Skin of body (tissue), 2 donors: Measurements from ENCODE around the gene C1GALT1C1L. TPM values are rescaled to one million over a fixed set of nuclear protein-coding genes. Genes with fewer than 3 reads are reported as not detected.
A peak's percentile ranks its signal among the peaks of the same experiment; 100 is the strongest.
"Not testable (repeated sequence)": the region's sequence is repeated elsewhere in the genome, so short reads cannot be mapped to it uniquely, and the experiment has no call there.

Source experiments
- DNase-seq: peaks from one replicate; lab custom pipeline; 2025; lab: John Stamatoyannopoulos, UW
- total RNA-seq: library from RNA; depleted of rRNA; stranded (reverse); fragments of >200 nt; gene quantifications from one replicate; pipeline ENCODE4 v1.2.3, GENCODE V29; 2014

C1GALT1C1L gene
- total RNA-seq: 0.89 TPM

DNA sequence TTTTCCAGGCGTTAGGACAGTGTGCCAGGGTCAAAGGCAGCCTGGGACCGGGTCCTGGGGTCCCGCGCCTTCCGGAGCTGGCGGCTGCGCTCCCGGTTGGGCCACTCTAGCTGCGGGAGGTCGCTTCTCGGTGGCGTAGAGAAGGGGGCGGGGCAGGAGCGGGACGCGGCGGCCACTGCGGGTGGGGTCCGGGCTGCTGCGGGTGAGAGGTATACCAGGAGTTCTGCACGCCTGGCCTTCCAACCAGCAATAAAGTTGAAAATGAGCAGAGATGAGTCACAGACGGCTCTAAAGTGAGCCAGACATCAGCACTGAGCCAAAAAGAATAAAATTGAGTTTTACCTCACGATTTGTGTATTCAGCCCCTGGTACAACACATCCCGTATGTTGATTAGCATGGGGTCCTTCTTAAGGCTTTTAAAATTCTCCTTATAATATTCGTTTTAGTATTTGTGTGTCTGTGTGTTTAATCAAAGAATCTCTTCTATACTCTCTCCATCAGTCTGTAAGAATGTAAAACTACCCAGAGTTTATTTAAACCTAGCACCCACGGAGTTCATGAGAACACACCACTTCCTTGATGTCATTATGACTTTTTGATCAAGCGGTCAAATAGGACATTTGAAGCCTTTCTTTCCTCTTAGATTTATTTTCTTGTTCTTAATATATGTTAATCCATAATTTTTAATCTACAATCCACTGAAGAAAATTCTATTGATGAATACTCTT, at the start of gene C1GALT1C1L:
TSS of gene C1GALT1C1L (minus strand) at position 108 of the 729 bp plus-strand sequence. CDS start at position 1, 107 bp downstream.
- no peak for DNase-seq

DNA sequence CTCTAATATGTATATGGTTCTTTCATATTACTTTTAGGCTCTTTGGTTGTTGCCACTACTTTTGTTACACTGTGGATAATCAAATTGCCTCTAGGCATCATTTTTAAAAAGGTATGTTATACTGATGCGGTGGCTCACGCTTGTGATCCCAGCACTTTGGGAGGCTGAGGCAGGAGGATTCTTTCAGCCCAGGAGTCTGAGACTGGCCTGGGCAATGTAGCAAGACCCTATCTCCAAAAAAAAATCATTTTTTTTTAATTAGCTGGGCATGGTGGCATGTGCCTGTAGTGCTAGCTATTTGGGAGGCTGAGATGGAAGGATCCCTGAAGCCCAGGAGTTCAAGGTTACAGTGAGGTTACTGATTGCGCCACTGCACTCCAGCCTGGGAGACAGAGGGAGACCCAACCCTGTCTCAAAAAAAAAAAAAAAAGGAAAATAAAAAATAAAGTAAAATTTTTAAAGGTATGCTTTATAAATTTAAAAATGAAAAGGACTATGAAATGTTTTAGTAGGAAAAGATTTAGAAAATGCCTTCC, 49.5 kb upstream of the C1GALT1C1L start:
- DNase-seq: no peak

DNA sequence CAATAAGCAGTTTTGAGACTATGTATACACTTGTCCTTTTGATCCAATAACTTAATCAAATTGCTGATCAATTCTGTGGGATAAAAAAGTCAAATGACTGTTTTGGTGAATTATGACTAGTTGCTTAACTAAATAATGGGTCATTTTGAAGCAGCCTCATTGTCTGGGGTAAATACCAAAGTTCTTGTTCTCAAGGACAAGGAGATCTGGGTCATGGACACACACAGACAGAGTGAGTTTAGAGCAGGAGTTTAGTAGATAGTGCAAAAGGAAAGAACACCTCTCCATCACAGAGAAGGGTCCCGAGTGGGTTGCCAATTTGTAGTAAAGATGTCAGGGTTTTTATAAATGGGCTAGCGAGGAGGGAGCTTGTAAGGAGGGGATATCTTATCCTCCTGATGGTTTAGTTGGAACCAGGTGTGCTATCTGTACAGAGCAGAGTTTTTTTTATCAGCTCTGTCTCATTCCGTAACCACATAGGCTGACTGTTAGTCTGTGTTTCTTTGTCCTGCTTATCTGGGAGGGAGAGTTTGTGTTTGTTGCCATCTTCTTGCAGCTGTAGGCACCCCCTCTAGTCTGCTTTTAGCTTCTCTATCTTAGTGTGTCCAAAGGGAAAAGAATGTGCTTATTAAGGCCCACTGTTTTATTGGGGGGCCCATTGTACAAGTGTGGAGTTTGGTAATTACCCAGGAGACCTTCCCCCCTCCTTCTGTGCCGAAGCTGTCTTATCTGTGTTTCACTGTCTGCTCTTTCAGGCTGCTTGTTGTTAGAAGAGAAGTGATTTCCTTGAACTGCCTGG, 48.7 kb upstream of the C1GALT1C1L start:
- no peak for DNase-seq

- no peak for DNase-seq
These were observed 42.4 kb upstream of the C1GALT1C1L start for GRCh38 chr2:43718530-43719124.

GRCh38 chr2:43717322-43717721, 41.1 kb upstream of the C1GALT1C1L start:
- DNase-seq: no peak

- DNase-seq: no peak
These were observed 39.3 kb upstream of the C1GALT1C1L start for GRCh38 chr2:43715300-43716098.

DNA sequence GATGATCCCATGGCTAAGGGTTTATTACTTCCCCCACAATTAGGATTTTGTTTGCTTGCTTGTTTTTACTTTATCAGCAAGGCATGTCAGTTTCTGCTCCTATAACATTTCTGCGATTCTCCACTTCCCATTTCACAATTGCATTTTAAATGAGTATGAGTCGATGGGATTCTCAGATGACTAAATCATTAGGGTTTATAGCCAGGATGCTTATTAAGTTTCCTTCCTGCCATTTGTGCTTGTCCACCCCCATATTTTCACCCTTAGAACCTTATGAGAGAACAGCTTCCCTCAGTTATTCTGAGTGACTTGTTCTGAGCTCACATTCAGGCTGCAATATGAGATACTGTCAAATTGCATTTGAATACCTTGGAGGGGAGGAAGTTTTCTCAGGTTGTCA, 37.9 kb upstream of the C1GALT1C1L start:
- no peak for DNase-seq

DNA sequence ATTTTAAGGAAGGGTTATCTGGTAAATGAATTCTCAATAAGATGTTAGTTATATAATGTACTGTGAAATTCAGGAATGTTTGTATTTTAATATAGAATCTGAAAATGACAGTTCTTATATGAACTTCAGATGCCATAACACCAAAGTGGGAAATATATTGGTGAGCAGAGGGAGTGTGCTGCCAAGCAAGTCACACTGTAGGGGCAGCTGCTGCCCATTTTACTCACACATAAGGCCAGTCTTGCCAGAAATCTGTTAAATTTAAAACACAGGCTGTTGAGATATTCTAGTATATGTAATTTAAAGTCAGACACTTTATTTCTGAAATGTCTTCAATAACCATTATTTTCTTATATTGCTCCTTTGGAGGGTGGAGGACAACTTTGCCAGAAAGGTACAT, 34.6 kb upstream of the C1GALT1C1L start:
- no peak for DNase-seq

DNA sequence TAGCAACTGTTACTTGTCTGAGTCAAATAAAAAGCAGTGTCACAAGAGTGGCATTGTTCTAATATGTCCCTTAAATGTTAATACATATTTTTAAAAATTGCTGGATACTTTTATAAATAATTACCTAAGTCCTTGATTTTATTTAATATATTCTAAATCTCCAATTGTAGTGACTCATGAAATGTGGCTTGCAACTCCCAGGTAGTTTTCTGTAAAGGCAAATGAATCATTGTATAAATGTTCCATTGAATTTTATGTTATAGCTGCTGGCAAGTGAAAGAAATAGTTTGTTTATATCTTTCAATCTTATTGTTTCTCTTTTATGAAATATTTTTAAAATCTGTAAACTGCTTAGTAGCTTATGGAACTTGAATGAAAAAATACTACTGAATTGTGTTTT, 32.7 kb upstream of the C1GALT1C1L start:
- no peak for DNase-seq

- no peak for DNase-seq
These were observed 31.9 kb upstream of the C1GALT1C1L start for GRCh38 chr2:43708178-43708577.

GRCh38 chr2:43707255-43708015, 31.2 kb upstream of the C1GALT1C1L start:
- no peak for DNase-seq

DNA sequence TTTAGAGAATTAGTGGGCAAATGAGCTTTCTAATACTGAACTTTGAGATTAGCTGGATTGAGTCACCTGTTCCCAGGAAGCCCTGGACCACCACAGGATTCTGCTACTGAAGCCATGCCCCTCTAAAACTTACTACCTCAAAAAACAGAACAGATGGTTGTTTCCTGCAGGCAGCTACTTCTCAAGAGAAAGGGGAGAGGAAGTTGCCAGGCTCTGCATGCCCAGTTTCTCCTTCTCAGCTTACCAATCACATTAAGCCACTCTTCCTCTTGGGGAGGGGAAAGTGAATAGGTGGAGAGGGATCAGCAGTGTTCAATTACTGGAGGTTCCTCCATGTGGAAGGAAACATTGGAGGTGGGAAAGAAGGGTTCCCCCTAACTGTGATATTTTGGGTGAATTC, 24.9 kb upstream of the C1GALT1C1L start:
- DNase-seq: no peak

- peak; percentile 11 for DNase-seq
These were observed 23.5 kb upstream of the C1GALT1C1L start for GRCh38 chr2:43699761-43700160.

DNA sequence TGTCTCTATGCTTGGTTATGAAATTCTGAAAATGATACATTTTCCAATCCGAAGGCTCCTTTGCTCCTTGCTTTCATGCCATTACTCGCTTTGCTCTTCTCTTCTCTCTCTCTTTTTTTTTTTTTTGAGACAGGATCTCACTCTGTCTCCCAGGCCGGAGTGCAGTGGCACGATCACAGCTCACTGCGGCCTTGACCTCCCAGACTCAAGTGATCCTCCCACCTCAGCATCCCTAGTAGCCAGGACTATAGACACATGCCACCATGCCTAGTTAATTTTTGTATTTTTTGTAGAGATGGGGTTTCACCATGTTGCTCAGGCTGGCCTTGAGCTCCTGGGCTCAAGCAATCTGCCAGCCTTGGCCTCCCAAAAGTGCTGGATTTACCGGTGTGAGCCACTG, 21.9 kb upstream of the C1GALT1C1L start:
- DNase-seq: not testable (repeated sequence)

DNA sequence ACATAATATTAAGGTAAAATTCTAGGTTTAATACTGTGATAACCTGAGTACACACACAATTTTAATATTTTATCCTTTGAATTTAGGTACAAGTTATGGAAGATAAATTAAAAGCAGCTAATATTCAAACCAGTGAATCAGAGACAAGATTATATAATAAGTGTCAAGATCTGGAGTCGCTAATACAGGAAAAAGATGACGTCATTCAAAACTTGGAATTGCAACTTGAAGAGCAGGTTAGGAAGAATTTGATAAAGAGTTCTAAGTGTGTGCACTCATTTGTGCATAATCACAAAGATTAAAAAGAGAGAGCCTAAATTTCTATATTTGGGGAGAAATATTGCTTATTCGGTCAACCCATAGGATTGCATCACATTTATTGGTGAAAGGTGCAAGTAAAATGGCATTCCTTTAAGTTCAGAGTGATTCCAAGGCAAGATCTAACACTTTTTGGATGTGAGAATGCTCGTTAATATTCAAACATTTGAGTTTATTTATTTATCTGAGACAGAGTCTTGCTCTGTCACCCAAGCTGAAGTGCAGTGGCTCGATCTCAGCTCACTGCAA, 16.3 kb upstream of the C1GALT1C1L start:
- no peak for DNase-seq

DNA sequence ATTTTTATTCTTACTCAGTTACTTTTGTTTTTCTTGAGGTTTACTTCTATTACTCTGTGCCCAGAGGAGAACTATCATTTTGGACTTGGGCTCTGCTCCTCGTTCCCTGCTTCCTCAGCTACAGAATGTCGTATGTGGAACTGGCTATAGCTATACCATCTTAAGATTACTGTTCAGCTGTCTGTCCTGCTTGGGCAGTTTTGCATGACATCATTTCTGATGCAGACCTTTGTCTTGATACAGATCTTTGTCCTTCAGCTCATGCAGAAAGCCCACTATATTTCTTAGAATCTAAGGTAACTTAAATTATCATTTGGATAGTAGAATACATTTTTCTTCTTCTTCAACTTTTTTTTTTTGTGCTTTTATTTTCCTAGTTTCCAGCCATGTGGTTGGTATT, 13.8 kb upstream of the C1GALT1C1L start:
- DNase-seq: no peak

DNA sequence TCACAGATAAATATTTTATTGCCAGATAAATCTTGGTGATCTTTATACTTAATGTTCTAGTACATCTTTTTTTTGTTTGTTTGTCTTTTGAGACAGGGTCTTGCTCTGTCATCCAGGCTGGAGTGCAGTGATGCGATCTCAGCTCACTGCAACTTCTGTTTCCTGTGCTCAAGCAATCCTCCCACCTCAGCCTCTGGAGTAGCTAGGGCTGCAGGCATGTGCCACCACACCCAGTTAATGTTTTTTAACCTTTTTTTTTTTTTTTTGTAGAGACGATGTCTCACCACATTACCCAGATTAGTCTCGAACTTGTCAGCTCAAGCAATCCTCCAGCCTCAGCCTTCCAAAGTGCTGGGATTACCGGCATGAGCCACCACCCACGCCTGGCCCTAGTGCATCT, 9.1 kb upstream of the C1GALT1C1L start:
- no peak for DNase-seq

DNA sequence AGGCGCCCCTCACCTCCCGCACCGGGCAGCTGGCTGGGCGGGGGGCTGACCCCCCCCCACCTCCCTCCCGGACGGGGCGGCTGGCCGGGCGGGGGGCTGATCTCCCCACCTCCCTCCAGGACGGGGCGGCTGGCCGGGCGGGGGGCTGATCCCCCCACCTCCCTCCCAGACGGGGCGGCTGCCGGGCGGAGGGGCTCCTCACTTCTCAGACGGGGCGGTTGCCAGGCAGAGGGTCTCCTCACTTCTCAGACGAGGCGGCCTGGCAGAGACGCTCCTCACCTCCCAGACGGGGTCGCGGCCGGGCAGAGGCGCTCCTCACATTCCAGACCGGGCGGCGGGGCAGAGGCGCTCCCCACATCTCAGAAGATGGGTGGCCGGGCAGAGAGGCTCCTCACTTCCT, 1.6 kb upstream of the C1GALT1C1L start:
- DNase-seq: not testable (repeated sequence)

- DNase-seq: no peak
These were observed 445 bp downstream of the C1GALT1C1L start for GRCh38 chr2:43675646-43676321.

DNA sequence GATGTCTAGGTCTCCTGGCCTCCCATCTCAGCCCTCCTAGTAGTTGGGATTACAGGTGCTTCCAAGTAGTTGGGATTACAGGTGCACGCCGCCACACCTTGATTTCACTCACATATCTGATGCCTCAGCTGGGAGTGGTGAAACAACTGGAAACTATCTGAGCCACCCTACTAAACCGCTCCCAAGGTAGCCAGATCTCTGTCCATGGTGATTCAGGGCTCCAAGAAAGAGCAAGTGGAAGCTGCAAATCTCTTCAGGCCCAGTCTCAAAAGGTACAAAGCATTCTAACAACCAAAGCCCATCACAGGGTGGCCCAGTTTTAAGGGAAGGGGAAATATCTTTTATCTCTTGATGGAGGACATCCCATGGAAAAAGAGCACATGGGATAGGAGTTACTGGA, 19.0 kb downstream of the C1GALT1C1L start:
- no peak for DNase-seq
